ENCODE data around the gene RNF167. TPM values are rescaled to one million over a fixed set of nuclear protein-coding genes. Genes with fewer than 3 reads are reported as not detected.

RNF167 gene
- total and polyA plus RNA-seq, 2 experiments from 2014 or later: 19.8 to 36.6 TPM

DNA sequence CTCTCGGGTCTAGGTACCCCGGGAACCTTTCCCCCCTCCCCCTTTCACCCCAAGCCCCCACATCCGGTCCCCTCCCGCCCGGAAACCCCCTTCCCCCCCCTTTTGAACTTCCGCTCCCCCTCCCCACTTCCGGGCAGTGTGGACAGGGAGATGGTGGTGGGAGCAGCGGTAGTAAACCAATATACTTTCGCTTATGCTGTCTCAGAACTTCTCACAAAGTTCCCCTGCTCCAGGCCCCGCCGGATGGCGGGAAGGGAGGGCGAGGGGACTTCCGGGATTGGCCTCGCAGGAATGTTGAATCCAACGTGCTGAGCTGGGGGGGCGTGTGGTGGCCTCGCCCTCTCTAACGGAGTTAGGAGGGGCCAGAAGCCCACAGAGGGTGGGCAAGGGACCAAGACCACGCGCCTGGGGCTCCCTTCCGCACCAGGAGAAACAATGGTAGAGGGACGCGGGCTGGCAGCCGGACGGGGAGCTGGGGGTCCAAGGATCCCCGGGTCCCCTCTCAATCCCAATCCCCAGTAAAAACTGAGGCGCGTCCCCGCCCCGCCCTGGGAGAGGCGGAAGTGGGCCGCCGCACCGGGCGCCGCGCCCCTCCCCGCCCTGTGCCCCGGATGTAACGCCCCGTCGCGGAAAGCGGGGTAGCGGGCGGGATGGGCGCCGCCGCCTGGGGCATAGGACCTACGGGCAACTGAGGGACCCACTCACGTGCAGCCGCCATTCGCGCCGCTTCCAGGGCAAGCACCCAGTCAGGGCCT is 7.5 kb downstream of the RNF167 start:
- Histone ChIP-seq H3K36me3 (ENCODE audit: low read depth) (peaks cover 11% of the 10 kb centered on the region), H3K79me2 (ENCODE audit: insufficient read depth) (peaks cover 57% of the 10 kb centered on the region), H3K9me2 (ENCODE audit: insufficient read depth) (no peaks in the 10 kb centered on the region), H3K4me2 (ENCODE audit: unreplicated experiment) (peak overlapping the region; percentile 95), H3K9ac (peak overlapping the region; percentile 83), H3F3A (ENCODE audit: insufficient read depth) (peaks cover 44% of the 10 kb centered on the region), H3K4me3 (peak overlapping the region; percentile 93), H2AFZ (no peak overlapping the region), H3K27me3 (replicated peaks; ENCODE audit: insufficient read depth) (no peaks in the 10 kb centered on the region), H3K9me3 (ENCODE audit: low read depth) (no peaks in the 10 kb centered on the region), H3K4me1 (ENCODE audit: insufficient read depth) (peaks cover 15% of the 10 kb centered on the region), H3K27ac (peak overlapping the region; percentile 91), H4K20me1 (ENCODE audit: insufficient read depth) (peaks cover 6% of the 10 kb centered on the region; the same call in 1 of the 2 replicates)
- in situ Hi-C loops (cut with MboI): no loop called here
- 1% methylated on average over 35 to 50 of the region's 56 CpGs for WGBS, 2 experiments (ENCODE audit: low coverage in 1 of 2, low lambda C conversion rate in 2 of 2, missing lambda C conversion rate in 2 of 2)
- peak; percentile 68 for DNase-seq
- TF ChIP-seq EZH2phosphoT487 (IDR thresholded peaks at IDR 0.05; ENCODE audit: insufficient read depth, low read depth): no peak

- no peaks in the 10 kb centered on the region for H3K27me3 ChIP-seq (replicated peaks; ENCODE audit: insufficient read depth)
- in situ Hi-C loops (cut with MboI): no loop called here
- TF ChIP-seq EZH2phosphoT487 (IDR thresholded peaks at IDR 0.05; ENCODE audit: insufficient read depth, low read depth): no peak
- TF ChIP-seq EZH2 (IDR thresholded peaks at IDR 0.05; ENCODE audit: insufficient read depth, poor library complexity, severe bottlenecking): no peak
- peak within 1 kb of the TSS; percentile 69 for H2AFZ ChIP-seq
- H3K4me3 ChIP-seq: peak within 1 kb of the TSS; percentile 93
- H3K27ac ChIP-seq: peak within 1 kb of the TSS; percentile 91
- peaks cover 11% of the 10 kb centered on the region for H3K36me3 ChIP-seq (ENCODE audit: low read depth)
- H3K4me1 ChIP-seq (ENCODE audit: insufficient read depth): peaks cover 20% of the 10 kb centered on the region
- H3K79me2 ChIP-seq (ENCODE audit: insufficient read depth): peaks cover 50% of the 10 kb centered on the region
- H3K4me2 ChIP-seq (ENCODE audit: unreplicated experiment): peak within 1 kb of the TSS; percentile 97
- H4K20me1 ChIP-seq (ENCODE audit: insufficient read depth): peaks cover 6% of the 10 kb centered on the region; the same call in 1 of the 2 replicates
- H3F3A ChIP-seq (ENCODE audit: insufficient read depth): peaks cover 43% of the 10 kb centered on the region
- 1% methylated on average over 49 to 57 of the region's 59 CpGs for WGBS, 2 experiments (ENCODE audit: low coverage in 1 of 2, low lambda C conversion rate in 2 of 2, missing lambda C conversion rate in 2 of 2)
- DNase-seq: peak; percentile 96
- no peaks in the 10 kb centered on the region for H3K9me2 ChIP-seq (ENCODE audit: insufficient read depth)
- H3K9me3 ChIP-seq (ENCODE audit: low read depth): no peaks in the 10 kb centered on the region
- peak within 1 kb of the TSS; percentile 83 for H3K9ac ChIP-seq
These were observed 8.3 kb downstream of the RNF167 start, which contains the start of gene PFN1 for GRCh38 chr17:4948166-4948930. Gene PFN1 (minus strand): TSS chr17:4948530. CDS start chr17:4948394, 136 bp downstream.

GRCh38 chr17:4948931-4949320 is 8.9 kb downstream of the RNF167 start:
- peaks cover 11% of the 10 kb centered on the region for H3K36me3 ChIP-seq (ENCODE audit: low read depth)
- peak overlapping the region; percentile 93 for H3K4me3 ChIP-seq
- no peaks in the 10 kb centered on the region for H3K9me2 ChIP-seq (ENCODE audit: insufficient read depth)
- H3K4me2 ChIP-seq (ENCODE audit: unreplicated experiment): peak overlapping the region; percentile 97
- H3K4me1 ChIP-seq (ENCODE audit: insufficient read depth): peaks cover 25% of the 10 kb centered on the region
- no peaks in the 10 kb centered on the region for H3K27me3 ChIP-seq (replicated peaks; ENCODE audit: insufficient read depth)
- 1 to 3% methylated on average over 24 to 27 of the region's 40 CpGs for WGBS, 2 experiments (ENCODE audit: low coverage in 1 of 2, low lambda C conversion rate in 2 of 2, missing lambda C conversion rate in 2 of 2)
- H3K9ac ChIP-seq: peak overlapping the region; percentile 83
- TF ChIP-seq EZH2phosphoT487 (IDR thresholded peaks at IDR 0.05; ENCODE audit: insufficient read depth, low read depth): no peak
- TF ChIP-seq EZH2 (IDR thresholded peaks at IDR 0.05; ENCODE audit: insufficient read depth, poor library complexity, severe bottlenecking): no peak
- peak; percentile 95 for DNase-seq
- peaks cover 44% of the 10 kb centered on the region for H3K79me2 ChIP-seq (ENCODE audit: insufficient read depth)
- peak overlapping the region; percentile 69 for H2AFZ ChIP-seq
- H3F3A ChIP-seq (ENCODE audit: insufficient read depth): peaks cover 39% of the 10 kb centered on the region
- peaks cover 6% of the 10 kb centered on the region; the same call in 1 of the 2 replicates for H4K20me1 ChIP-seq (ENCODE audit: insufficient read depth)
- in situ Hi-C loops (cut with MboI): no loop called here
- no peaks in the 10 kb centered on the region for H3K9me3 ChIP-seq (ENCODE audit: low read depth)
- H3K27ac ChIP-seq: peak overlapping the region; percentile 91

DNA sequence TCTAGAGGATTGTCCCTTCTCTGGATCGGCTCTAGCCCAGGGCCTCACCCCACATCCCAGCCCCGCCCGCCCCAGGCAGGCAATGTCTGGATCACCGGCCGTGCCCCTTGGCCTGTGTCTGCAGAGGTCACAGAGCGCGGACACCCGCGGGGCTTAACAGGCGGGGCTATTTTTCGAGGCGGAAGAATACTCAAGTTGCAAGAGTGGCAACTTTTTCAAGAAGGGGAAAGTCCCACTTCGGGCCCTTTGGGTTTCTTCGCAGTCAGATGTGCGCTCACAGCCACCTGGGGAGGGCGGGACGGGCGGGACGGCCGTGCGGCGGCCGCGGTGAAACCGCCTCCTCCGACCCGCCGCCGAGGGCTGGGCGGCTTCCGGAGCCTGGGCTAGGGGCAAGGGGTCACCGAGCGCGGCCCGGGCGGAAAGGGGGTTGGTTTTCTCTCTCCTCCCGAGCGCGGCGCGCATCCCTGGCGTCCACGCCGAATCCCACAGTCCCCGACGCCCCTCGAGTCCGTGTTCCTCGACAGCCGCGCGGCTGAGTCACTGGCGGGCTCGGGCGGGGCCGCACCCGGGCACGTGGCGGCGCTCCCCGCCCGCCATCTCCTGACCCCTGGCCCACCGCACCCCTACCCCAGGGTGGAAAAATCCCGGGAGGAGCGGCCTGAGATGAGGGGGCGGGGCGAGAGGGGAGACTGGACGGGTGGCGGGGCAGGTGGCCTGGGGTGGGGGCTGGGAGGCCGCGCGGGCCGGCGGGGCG is 9.4 kb downstream of the RNF167 start:
- 1% methylated on average over 37 to 49 of the region's 75 CpGs for WGBS, 2 experiments (ENCODE audit: low coverage in 1 of 2, low lambda C conversion rate in 2 of 2, missing lambda C conversion rate in 2 of 2)
- H3F3A ChIP-seq (ENCODE audit: insufficient read depth): peaks cover 38% of the 10 kb centered on the region
- peak; percentile 80 for DNase-seq

More for the DNA sequence above, 9.4 kb downstream of the RNF167 start:
- TF ChIP-seq EZH2phosphoT487 (IDR thresholded peaks at IDR 0.05; ENCODE audit: insufficient read depth, low read depth): no peak
- peak overlapping the region; percentile 83 for H3K9ac ChIP-seq
- no peaks in the 10 kb centered on the region for H3K9me2 ChIP-seq (ENCODE audit: insufficient read depth)
- H3K27me3 ChIP-seq (replicated peaks; ENCODE audit: insufficient read depth): no peaks in the 10 kb centered on the region
- H3K4me3 ChIP-seq: peak overlapping the region; percentile 93
- peaks cover 11% of the 10 kb centered on the region for H3K36me3 ChIP-seq (ENCODE audit: low read depth)
- peak overlapping the region; percentile 97 for H3K4me2 ChIP-seq (ENCODE audit: unreplicated experiment)
- H2AFZ ChIP-seq: peak overlapping the region; percentile 65
- peaks cover 5% of the 10 kb centered on the region; the same call in 1 of the 2 replicates for H4K20me1 ChIP-seq (ENCODE audit: insufficient read depth)
- in situ Hi-C loops (cut with MboI): no loop called here
- peak overlapping the region; percentile 91 for H3K27ac ChIP-seq
- peaks cover 25% of the 10 kb centered on the region for H3K4me1 ChIP-seq (ENCODE audit: insufficient read depth)
- H3K9me3 ChIP-seq (ENCODE audit: low read depth): no peaks in the 10 kb centered on the region
- peaks cover 38% of the 10 kb centered on the region for H3K79me2 ChIP-seq (ENCODE audit: insufficient read depth)
